Neural progenitor cell (in vitro differentiated cells): ENCODE results near the gene FAM20C.

Source experiments
- EZH2 ChIP-seq: fragments of 200-600 bp; sonication (generic); IDR thresholded peaks from 2 replicates; pipeline ENCODE4 v1.6.1; 2017; ENCODE audit warnings: antibody characterized with exemption, mild to moderate bottlenecking, moderate library complexity
- TF ChIP-seq, protein P1 (sequence below): fragments of 200-600 bp; sonication (generic); IDR thresholded peaks from 2 replicates; pipeline ENCODE4 v1.5.1; 2017; ENCODE audit warnings: antibody characterized with exemption, mild to moderate bottlenecking

DNA sequence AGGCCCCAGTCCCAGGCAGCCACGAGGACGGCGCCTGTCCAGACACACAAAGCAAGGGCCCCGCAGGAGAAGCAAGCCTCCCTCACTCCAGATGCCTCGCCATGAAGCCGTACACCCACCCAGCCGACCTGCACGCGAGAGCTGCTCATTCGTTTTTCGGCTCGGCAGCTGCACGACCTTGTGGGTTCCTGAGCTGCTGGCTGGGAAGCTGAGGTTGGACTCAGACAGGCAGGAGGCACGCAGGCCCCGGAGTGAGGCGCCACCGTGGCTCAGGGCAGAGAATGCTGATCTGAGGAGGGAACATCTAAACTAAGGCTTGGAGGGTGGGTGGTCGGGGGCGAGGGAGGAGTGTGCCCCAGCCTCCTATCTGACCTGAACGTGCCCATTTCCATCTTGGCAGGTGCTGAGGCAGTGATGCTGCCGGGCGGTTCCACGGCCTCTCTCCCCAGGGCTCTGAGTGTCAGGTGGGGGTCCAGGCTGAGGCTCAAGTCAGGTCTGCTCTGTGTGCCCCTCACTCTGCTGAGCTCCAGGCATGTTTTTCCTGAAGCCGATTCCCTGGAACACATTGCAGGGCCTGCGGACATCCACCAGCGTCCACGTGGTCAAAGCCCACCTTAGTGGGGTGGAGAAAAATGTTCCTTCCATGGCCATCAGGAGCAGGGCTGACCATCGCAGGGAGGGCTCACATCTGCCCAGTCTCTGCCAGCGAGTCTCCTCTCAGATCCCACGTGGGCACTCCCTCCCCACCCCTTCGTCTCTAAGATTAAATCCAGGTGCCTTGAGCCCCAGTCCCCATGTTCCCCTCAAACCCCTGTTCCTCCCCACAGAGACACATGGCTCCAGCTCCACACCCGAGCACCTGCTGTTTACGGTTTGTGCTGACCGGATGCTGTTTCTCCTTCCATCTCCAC, 28.1 kb upstream of the FAM20C start:
- TF ChIP-seq EZH2, result no peak
- TF ChIP-seq, protein P1, sequence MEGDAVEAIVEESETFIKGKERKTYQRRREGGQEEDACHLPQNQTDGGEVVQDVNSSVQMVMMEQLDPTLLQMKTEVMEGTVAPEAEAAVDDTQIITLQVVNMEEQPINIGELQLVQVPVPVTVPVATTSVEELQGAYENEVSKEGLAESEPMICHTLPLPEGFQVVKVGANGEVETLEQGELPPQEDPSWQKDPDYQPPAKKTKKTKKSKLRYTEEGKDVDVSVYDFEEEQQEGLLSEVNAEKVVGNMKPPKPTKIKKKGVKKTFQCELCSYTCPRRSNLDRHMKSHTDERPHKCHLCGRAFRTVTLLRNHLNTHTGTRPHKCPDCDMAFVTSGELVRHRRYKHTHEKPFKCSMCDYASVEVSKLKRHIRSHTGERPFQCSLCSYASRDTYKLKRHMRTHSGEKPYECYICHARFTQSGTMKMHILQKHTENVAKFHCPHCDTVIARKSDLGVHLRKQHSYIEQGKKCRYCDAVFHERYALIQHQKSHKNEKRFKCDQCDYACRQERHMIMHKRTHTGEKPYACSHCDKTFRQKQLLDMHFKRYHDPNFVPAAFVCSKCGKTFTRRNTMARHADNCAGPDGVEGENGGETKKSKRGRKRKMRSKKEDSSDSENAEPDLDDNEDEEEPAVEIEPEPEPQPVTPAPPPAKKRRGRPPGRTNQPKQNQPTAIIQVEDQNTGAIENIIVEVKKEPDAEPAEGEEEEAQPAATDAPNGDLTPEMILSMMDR, result no peak
